Measurements from ENCODE around the gene KCNQ4.
A peak's percentile ranks its signal among the peaks of the same experiment; 100 is the strongest.

The KCNQ4 gene

DNA sequence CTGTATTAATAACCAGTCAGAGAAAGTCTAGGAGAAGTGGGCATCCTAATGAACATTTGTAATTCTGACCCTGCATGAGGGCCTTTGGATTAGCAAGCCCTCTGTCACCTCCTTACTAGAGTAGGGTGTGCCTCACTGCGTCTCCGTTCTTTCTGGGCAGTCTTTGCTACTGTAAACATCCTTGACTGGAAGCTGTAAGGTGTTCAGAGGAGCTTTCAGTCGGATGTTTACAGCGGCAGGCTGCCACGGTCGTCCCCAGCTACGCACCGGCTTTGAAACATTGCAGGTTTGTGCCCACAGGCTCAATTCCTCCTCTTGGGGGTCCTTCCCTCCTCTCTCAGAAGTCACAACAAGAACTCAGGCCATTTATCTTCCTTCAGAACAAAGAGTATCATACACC, 29.4 kb upstream of the KCNQ4 start:
- no peak for TF ChIP-seq CTCF (conservative IDR thresholded peaks at IDR 0.05; ENCODE audit: control insufficient read depth, insufficient read depth, low read depth, low read length)

GRCh38 chr1:40755067-40755466, 28.5 kb upstream of the KCNQ4 start:
- TF ChIP-seq CTCF (conservative IDR thresholded peaks at IDR 0.05; ENCODE audit: control insufficient read depth, insufficient read depth, low read depth, low read length) = no peak
- DNase-seq (ENCODE audit: low read depth) = peak; percentile 62
- no peak overlapping the region for H3K4me3 ChIP-seq (ENCODE audit: control insufficient read depth, low read depth, low read length)

More for the DNA sequence above, 29.4 kb upstream of the KCNQ4 start:
- DNase-seq (ENCODE audit: low read depth) = no peak
- H3K4me3 ChIP-seq (ENCODE audit: control insufficient read depth, low read depth, low read length) = no peak overlapping the region

GRCh38 chr1:40756523-40756922, 27.1 kb upstream of the KCNQ4 start:
- DNase-seq (ENCODE audit: low read depth) = no peak
- no peak for TF ChIP-seq CTCF (conservative IDR thresholded peaks at IDR 0.05; ENCODE audit: control insufficient read depth, insufficient read depth, low read depth, low read length)
- no peak overlapping the region for H3K4me3 ChIP-seq (ENCODE audit: control insufficient read depth, low read depth, low read length)

DNA sequence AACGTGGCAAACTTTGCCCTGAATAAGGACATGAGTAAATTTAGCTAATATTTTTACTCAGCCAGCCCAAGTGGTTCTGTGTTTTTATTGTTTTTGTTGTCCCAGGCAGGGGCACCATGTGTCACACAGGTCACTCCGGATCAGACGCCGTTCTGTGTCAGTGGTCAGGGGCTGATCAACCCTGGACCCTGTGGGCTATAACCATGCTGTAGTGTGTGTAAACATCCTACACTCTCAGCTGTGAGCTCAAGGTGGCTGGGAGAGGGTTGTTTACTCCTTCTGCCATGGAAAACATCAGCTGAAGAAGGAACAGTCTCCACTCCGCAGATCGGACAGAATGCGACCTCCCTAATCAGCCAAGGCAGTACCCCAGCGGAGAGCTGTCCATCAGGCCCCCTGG, 26.5 kb upstream of the KCNQ4 start:
- H3K4me3 ChIP-seq (ENCODE audit: control insufficient read depth, low read depth, low read length) = no peak overlapping the region
- no peak for TF ChIP-seq CTCF (conservative IDR thresholded peaks at IDR 0.05; ENCODE audit: control insufficient read depth, insufficient read depth, low read depth, low read length)
- no peak for DNase-seq (ENCODE audit: low read depth)

DNA sequence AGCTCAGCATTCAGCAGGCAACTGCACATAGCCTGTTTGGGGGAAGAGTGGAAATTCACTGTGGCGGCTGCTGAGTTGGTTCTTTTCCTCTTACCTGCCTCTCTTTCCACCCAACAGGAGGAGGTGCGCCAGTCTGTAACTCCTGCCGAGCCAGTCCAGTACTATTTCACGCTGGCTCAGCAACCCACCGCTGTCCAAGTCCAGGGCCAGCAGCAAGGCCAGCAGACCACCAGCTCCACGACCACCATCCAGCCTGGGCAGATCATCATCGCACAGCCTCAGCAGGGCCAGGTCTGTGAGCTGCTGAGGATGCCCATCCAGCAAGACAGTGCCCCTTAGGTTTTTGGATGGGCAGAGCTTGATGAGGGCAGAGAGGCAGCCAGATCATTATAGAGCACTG, 25.6 kb upstream of the KCNQ4 start:
- H3K4me3 ChIP-seq (ENCODE audit: control insufficient read depth, low read depth, low read length) = no peak overlapping the region
- DNase-seq (ENCODE audit: low read depth) = no peak
- no peak for TF ChIP-seq CTCF (conservative IDR thresholded peaks at IDR 0.05; ENCODE audit: control insufficient read depth, insufficient read depth, low read depth, low read length)

DNA sequence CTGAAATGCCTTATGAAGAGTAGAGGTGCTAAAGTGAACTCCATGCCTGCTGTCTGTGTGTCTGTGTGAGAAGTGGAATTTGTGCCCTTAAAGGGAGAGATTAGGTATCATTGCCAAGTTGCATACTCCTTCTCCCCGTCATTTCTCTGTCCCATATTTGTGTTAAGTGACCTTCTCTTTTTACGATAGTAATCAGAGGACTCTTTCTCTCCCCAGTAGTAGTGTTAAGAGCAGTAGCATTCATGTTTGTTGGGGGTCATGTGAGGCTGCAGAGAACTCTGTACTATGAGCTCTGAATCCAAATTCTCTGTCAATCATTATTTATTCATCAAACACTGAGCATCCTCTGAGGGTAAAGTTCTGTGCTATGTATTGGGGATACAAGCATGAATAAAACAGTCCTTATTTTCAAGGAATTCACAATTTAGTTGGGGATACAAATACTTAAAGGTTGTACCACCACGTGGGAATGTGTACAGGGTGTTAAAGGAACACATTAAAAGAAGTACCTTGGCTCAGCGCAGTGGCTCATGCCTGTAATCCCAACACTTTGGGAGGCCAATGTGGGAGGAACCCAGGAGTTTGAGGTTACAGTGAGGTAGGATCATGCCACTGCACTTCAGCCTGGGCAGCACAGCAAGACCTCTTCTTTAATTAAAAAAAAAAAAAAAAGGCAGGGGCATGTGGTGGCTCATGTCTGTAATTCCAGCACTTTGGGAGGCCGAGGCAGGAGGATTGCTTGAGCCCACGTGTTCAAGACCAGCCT, 24.8 kb upstream of the KCNQ4 start:
- no peak for TF ChIP-seq CTCF (conservative IDR thresholded peaks at IDR 0.05; ENCODE audit: control insufficient read depth, insufficient read depth, low read depth, low read length)
- H3K4me3 ChIP-seq (ENCODE audit: control insufficient read depth, low read depth, low read length) = no peak overlapping the region
- DNase-seq (ENCODE audit: low read depth) = no peak

Measured in fibroblast of mammary gland (primary cell).